NCI-H446 treated with DMSO at 0.1 percent for 48 hours (cell line): ENCODE measurements around the gene SMAD2.
"Not testable (repeated sequence)": the region's sequence is repeated elsewhere in the genome, so short reads cannot be mapped to it uniquely, and the experiment has no call there.

ENCODE experiments used
- DNase-seq: peaks from one replicate; lab custom pipeline; 2025; lab: John Stamatoyannopoulos, UW

The SMAD2 gene

DNA sequence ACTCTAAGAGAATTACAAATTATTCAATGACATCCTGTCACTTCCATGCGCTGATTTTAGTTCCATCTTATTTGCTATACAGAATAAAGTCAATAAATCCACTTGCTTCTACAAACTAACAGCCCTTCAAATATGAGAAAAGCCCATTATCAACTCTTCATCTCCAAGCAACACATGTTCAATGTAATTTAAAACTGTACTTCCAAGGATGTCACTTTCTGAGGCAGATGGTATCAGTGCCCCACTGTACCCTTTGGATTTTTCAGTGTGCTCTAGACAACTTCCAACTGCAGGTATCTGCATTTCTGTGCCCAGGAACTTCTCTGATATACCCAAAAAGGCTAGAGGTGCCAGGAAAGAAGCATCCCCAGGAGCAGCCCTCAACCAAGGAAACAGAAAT lies 87.6 kb downstream of the SMAD2 start:
- DNase-seq = no peak

DNA sequence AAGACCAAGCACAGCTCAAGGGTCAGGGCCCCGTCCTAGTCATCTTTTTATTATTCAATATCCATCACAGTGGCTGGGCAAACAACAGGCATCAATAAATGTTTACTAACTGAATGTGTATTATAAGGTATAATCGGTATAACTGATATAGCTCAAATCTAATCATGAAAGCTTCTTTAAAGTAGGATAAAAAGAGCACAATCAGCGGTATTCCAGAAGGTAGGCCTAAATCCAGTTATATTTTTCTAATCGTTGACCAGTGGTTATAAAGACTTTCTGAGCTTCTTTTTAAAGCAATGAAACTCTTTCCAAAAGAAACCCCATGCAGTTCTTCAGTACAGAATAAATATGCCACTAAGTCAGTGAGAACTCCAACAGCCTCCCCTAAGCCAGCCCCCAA lies 92.1 kb downstream of the SMAD2 start:
- DNase-seq = no peak

- no peak for DNase-seq
Observed at GRCh38 chr18:47832348-47832747, 98.1 kb downstream of the SMAD2 start.

GRCh38 chr18:47831351-47831750 lies 99.1 kb downstream of the SMAD2 start:
- no peak for DNase-seq

- no peak for DNase-seq
Observed at GRCh38 chr18:47830772-47831171, 99.7 kb downstream of the SMAD2 start.

GRCh38 chr18:47829831-47830230 lies 100.6 kb downstream of the SMAD2 start:
- no peak for DNase-seq

DNA sequence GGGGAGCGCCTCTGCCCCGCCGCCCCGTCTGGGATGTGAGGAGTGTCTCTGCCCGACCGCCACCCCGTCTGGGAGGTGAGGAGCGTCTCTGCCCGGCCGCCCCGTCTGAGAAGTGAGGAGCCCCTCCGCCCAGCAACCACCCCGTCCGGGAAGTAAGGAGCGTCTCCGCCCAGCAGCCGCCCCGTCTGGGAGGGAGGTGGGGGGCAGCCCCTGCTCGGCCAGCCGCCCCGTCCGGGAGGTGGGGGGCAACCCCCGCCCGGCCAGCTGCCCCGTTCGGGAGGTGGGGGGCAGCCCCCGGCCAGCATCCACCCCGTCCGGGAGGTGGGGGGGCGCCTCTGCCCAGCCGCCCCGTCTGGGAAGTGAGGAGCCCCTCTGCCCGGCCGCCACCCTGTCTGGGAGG lies 102.4 kb downstream of the SMAD2 start:
- not testable (repeated sequence) for DNase-seq

DNA sequence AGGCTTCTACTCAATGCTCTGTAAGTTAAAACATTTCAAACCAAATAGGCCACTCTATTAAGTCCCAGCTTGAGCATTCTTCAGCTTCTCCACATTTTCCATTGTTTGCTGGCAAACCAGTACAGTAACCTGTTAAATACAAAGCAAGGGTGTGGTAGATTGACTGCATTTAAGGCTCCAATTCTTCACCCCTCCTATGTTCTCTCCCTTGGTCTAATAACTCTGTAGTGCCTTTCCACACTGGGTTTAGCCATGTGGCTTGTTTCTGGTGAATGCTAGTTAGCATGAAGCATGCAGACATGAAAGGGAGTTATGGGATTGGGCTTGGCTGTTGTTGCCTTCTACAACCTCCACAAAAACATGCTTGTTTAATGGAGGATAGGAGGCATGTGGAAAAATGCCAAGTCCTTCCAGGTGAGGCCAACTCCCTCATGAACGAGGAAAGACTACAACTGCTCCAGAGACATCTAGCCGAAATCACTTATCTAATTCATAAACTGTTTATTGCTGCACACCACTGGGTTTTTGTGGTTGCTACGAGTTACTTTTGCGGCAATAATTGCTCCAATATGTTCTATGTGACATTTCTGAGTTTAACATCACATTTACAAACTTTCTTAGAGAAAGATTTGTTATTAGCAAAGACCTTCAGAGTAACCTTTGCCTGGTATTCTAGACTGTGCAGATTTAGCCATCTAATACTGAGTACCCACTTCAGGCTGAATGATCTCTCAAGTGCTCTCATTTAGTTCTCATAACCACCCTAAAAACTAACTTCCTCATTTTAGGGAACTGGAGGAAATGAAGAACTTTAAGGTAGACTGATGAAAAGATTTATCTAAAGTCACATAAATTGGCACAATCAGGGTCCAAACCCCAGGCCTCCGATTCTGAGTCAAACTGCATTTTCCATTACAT lies 104.0 kb downstream of the SMAD2 start:
- no peak for DNase-seq

DNA sequence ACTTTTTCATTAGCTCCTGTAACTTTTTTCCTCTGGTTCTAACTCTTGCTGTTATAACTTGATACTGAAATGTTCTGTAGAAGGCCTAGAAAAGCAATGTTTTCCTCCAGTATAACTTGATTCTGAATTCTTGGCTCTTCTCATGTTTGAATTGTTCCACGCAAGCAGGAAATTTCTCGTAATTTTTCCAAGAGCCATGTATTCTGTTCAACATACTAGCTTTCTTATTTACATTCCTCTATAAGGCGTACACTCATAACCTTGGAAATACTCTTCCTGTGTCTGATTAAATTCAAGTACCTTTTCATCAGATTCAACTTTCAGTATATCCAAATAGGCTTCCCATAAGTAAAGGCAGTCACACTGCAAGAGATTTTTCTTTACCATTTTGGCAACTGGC lies 109.1 kb downstream of the SMAD2 start:
- DNase-seq = no peak

DNA sequence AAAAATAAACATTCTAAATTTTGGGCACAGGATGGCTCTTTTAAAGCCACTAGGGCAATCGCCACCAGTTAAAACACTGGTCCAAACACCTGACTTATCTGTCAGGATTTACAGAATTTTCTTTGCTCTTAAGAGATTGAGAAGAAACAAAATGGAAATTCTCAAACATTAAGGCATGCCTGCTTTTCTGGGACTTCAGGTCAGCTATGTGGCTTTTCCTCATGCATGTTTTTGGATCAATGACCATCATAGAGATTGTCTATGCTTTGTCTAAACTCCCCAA lies 112.7 kb downstream of the SMAD2 start:
- no peak for DNase-seq

DNA sequence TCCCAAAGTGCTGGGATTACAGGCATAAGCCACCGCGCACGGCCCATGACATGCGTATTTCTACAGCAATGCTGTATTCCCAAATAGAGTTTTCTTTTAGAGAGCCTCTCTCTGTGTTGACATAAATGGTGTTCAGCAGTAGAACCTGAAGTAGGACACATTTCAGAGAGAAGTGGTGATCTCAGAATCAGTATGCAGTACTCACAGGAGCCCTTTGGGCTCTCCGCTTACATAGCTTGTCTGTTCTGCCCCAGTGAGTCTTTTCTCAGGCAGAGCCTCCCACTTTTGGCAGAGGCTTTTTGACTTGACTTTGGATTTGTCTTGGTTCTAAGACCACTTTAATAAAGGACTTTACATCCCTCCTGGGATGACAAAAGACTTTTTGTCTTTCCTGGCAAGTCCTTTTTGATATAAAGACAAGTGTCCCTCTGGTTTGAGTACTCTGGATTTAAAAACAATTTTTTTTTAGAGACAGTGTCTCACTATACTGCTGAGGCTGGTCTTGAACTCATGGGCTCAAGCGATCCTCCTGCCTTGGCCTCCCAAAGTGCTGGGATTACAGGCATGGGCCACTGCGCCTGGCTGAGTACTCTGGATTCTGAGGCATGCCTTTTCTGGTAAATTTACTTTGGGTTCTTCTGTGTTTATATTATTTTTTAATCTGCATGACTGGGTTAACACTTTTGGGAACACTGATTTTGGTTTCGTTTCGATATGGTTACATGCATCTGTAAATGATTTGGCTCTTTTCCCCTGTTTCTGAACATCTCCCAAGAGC lies 113.3 kb downstream of the SMAD2 start:
- no peak for DNase-seq

DNA sequence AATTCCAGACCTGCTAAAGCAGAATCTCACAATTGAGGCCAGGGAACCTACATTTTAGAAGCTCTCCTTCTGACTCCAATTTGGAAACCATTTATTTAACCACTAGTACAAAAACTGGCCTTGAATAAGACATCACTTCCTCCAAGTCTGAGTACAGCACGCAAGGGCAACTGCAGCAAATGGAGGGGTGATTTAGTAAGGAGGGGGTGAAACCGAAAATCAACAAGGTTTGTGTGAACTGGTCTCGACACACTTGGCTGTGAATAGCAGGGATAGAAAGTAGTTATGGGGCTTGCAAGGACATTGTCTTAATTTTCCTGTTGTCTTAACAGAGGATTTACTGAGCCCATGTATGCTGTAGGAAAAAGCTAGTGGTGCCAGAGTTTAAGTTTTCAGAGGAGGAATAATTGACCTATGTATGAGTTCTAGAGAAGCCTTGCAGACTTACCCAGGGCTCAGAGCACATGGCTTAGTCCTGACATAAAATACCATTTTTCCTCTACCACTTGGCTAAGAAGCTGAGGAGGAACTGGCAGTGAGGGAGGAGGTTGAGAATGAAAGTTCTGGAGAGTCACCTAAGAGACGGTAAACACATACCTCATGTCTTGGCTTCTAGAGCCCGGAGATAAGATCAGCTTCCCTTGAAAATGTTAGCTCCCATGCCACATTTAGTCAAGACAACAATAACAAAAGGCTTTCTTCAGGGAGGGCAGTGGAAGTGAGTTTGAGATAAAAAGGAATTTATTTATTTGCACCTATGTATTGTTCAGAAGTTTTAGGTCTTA lies 114.8 kb downstream of the SMAD2 start:
- no peak for DNase-seq

- DNase-seq = no peak
Observed at GRCh38 chr18:47809420-47809819, 121.0 kb downstream of the SMAD2 start.

DNA sequence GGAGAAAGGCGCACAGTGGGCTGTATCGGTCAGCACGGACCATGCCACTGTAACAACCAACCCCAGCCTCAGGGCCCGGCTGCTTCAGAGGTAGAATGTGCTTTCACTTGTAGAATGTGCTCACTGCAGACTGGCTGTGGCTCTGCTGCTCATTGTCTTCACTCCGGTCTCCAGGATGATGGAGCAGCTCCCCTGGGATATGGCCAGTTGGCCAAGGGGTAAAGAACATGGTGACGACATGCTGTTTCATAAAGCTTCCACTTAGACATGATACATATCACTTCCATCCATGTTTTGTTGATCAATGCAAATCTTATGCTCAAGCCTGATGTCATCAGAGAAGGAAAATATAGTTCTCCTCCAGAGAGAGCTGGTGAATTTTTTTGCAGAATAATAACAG lies 127.7 kb downstream of the SMAD2 start:
- no peak for DNase-seq

- no peak for DNase-seq
Observed at GRCh38 chr18:47801817-47802216, 128.6 kb downstream of the SMAD2 start.

DNA sequence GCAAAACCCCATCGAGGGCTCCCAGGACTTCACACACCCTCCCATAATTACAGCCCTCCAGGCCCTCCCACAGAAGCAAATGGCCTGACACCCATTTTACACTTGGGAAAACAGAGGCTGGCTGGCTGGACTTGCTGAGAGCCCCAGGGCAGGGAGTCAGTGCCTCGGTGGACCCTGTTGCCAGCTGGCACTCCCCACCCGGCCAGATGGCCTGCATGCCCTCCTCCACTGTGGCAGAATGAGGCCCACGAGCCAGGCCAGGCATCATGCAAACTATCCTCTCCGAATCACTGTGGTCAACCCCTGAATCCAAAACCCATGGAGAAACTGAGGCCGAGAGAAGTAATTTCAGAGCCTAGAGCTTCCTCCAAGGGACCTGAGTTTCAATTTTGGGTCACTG lies 129.7 kb downstream of the SMAD2 start:
- no peak for DNase-seq

- DNase-seq = no peak
Observed at GRCh38 chr18:47800248-47800647, 130.2 kb downstream of the SMAD2 start.

- no peak for DNase-seq
Observed at GRCh38 chr18:47799376-47799775, 131.1 kb downstream of the SMAD2 start.

- DNase-seq = no peak
Observed at GRCh38 chr18:47798366-47798765, 132.1 kb downstream of the SMAD2 start.

DNA sequence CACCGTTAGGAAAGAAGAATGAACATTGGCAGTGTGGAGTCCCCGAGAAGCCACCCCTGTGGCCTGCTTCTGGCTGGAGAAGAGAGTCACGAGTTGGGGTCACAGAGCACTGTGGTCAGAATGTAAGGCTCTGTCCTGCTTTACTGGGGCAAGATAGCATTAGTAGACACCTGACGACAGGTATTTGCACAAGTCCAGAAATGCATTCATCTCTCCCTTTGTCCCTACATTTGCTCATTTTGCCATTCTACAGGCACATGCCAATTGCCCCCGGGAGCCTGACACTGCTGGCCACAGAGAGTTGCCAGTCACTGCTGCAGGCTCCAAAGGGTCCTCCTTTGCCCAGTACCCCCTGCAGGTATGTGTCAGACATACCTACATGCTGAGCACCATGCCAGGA lies 133.3 kb downstream of the SMAD2 start:
- no peak for DNase-seq

- DNase-seq = no peak
Observed at GRCh38 chr18:47795434-47795814, 135.0 kb downstream of the SMAD2 start.

GRCh38 chr18:47794725-47795433 lies 135.6 kb downstream of the SMAD2 start:
- no peak for DNase-seq
